PC-3 (cell line): ENCODE data around the gene SLC12A8.

ENCODE experiments used
- CTCF ChIP-seq: fragments of 300-600 bp; sonication (generic); conservative IDR thresholded peaks from 2 replicates; pipeline ENCODE4 v1.5.1; 2017; ENCODE audit warnings: antibody characterized with exemption, low read depth, mild to moderate bottlenecking, low read length
- EZH2 ChIP-seq: fragments of 300-600 bp; sonication (generic); IDR thresholded peaks from one replicate; pipeline ENCODE4 v1.6.1; 2017; ENCODE audit warnings: antibody characterized with exemption, mild to moderate bottlenecking, low read length; ENCODE audit not compliant: unreplicated experiment
- EZH2phosphoT487 ChIP-seq: fragments of 300-600 bp; sonication (generic); IDR thresholded peaks from 2 replicates; pipeline ENCODE4 v1.6.1; 2018; ENCODE audit warnings: mild to moderate bottlenecking, antibody characterized with exemption, low read length, borderline replicate concordance

GRCh38 chr3:125160606-125161371, 51.8 kb downstream of the SLC12A8 start:
- TF ChIP-seq EZH2 (no peak), EZH2phosphoT487 (no peak), CTCF (no peak)
